WTC11 (cell line): ENCODE measurements around the gene ADORA1. TPM values are rescaled to one million over a fixed set of nuclear protein-coding genes. Genes with fewer than 3 reads are reported as not detected.

Experiments
- ATAC-seq: fragments of 200-7000 bp; cut with Tn5 transposase; 2 replicates; pipeline ENCODE4 v1.10.0; 2021; ENCODE audit warnings: mild to moderate bottlenecking, moderate library complexity
- CTCF ChIA-PET: fragments of 300-600 bp; sonication (Branson Sonifier 250); formaldehyde crosslinking; loops from one replicate; lab custom pipeline; 2021; ENCODE audit warnings: antibody characterized with exemption; lab: Charles Lee
- POLR2A ChIA-PET: fragments of 350-600 bp; sonication (Branson Sonifier 250); formaldehyde crosslinking; loops from one replicate; lab custom pipeline; 2021; ENCODE audit warnings: antibody characterized with exemption; lab: Charles Lee
- DNase-seq: peaks from one replicate; pipeline ENCODE4 v3.0.0; 2021; ENCODE audit warnings: low spot score
- H3K27ac Mint-ChIP-seq: 2 replicates; pipeline ENCODE4 v1.8.0; 2021; ENCODE audit warnings: mixed read lengths
- H3K27me3 Mint-ChIP-seq: 2 replicates; pipeline ENCODE4 v1.8.0; 2021; ENCODE audit warnings: low read depth, mild to moderate bottlenecking, moderate library complexity, mixed read lengths
- H3K36me3 Mint-ChIP-seq: 2 replicates; pipeline ENCODE4 v1.8.0; 2021; ENCODE audit warnings: mixed read lengths
- H3K4me1 Mint-ChIP-seq: 2 replicates; pipeline ENCODE4 v1.8.0; 2022; ENCODE audit warnings: mixed read lengths
- H3K4me3 Mint-ChIP-seq: 2 replicates; pipeline ENCODE4 v1.8.0; 2021; ENCODE audit warnings: mild to moderate bottlenecking, moderate library complexity, mixed read lengths
- H3K9me3 Mint-ChIP-seq: 2 replicates; pipeline ENCODE4 v1.8.0; 2021; ENCODE audit warnings: mixed read lengths
- AR ChIP-seq: fragments of 250-450 bp; sonication (Bioruptor Pico); IDR thresholded peaks from 2 replicates; pipeline ENCODE4 v1.9.0; 2021; ENCODE audit warnings: mild to moderate bottlenecking
- ATF1 ChIP-seq: sonication (generic); formaldehyde crosslinking; IDR thresholded peaks from 2 replicates; pipeline ENCODE4 v1.8.1; 2023; ENCODE audit warnings: mild to moderate bottlenecking, moderate library complexity, missing genetic modification reagents
- ATF2 ChIP-seq: sonication (generic); formaldehyde crosslinking; IDR thresholded peaks from 2 replicates; pipeline ENCODE4 v1.8.1; 2022; ENCODE audit warnings: low read depth, missing genetic modification reagents, borderline replicate concordance
- E2F4 ChIP-seq: sonication (generic); formaldehyde crosslinking; IDR thresholded peaks from 2 replicates; pipeline ENCODE4 v1.8.1; 2022; ENCODE audit warnings: low read depth, mild to moderate bottlenecking, moderate library complexity, missing genetic modification reagents, borderline replicate concordance
- E2F5 ChIP-seq: sonication (generic); formaldehyde crosslinking; IDR thresholded peaks from 2 replicates; pipeline ENCODE4 v1.8.1; 2022; ENCODE audit warnings: mild to moderate bottlenecking, moderate library complexity, missing genetic modification reagents
- EMX1 ChIP-seq: fragments of 250-450 bp; sonication (Bioruptor Pico); IDR thresholded peaks from 2 replicates; pipeline ENCODE4 v1.8.0; 2021; ENCODE audit warnings: mild to moderate bottlenecking
- ETV6 ChIP-seq: sonication (generic); formaldehyde crosslinking; IDR thresholded peaks from 2 replicates; pipeline ENCODE4 v1.8.1; 2022; ENCODE audit warnings: mild to moderate bottlenecking, missing genetic modification reagents
- IRF2 ChIP-seq: sonication (generic); formaldehyde crosslinking; IDR thresholded peaks from 2 replicates; pipeline ENCODE4 v1.8.0; 2022; ENCODE audit warnings: low read depth, missing genetic modification reagents, borderline replicate concordance
- JUN ChIP-seq: sonication (generic); formaldehyde crosslinking; IDR thresholded peaks from 2 replicates; pipeline ENCODE4 v1.8.0; 2023; ENCODE audit warnings: mild to moderate bottlenecking, missing genetic modification reagents
- MAX ChIP-seq: sonication (generic); formaldehyde crosslinking; IDR thresholded peaks from 2 replicates; pipeline ENCODE4 v1.8.0; 2022; ENCODE audit warnings: mild to moderate bottlenecking, missing genetic modification reagents
- NFATC4 ChIP-seq: fragments of 250-450 bp; sonication (Bioruptor Pico); IDR thresholded peaks from 2 replicates; pipeline ENCODE4 v1.9.0; 2021; ENCODE audit warnings: mild to moderate bottlenecking
- NR2C2 ChIP-seq: sonication (generic); formaldehyde crosslinking; IDR thresholded peaks from 2 replicates; pipeline ENCODE4 v1.8.0; 2022; ENCODE audit warnings: mild to moderate bottlenecking, missing genetic modification reagents
- OVOL2 ChIP-seq: fragments of 250-450 bp; sonication (Bioruptor Pico); IDR thresholded peaks from 2 replicates; pipeline ENCODE4 v1.9.0; 2021; ENCODE audit warnings: mild to moderate bottlenecking, borderline replicate concordance
- PRRX2 ChIP-seq: fragments of 250-450 bp; sonication (Bioruptor Pico); IDR thresholded peaks from 2 replicates; pipeline ENCODE4 v1.8.0; 2021; ENCODE audit warnings: mild to moderate bottlenecking
- RELA ChIP-seq: sonication (generic); formaldehyde crosslinking; IDR thresholded peaks from 2 replicates; pipeline ENCODE4 v1.8.1; 2022; ENCODE audit warnings: missing genetic modification reagents, mild to moderate bottlenecking, borderline replicate concordance
- SMAD3 ChIP-seq: sonication (generic); formaldehyde crosslinking; IDR thresholded peaks from 2 replicates; pipeline ENCODE4 v1.8.0; 2022; ENCODE audit warnings: missing genetic modification reagents, mild to moderate bottlenecking, borderline replicate concordance
- TP53 ChIP-seq: sonication (generic); formaldehyde crosslinking; IDR thresholded peaks from 2 replicates; pipeline ENCODE4 v1.8.1; 2023; ENCODE audit warnings: mild to moderate bottlenecking, missing genetic modification reagents
- ZNF219 ChIP-seq: sonication (generic); formaldehyde crosslinking; IDR thresholded peaks from 2 replicates; pipeline ENCODE4 v1.8.0; 2023; ENCODE audit warnings: missing genetic modification reagents, mild to moderate bottlenecking, borderline replicate concordance
- ZNF232 ChIP-seq: sonication (generic); formaldehyde crosslinking; IDR thresholded peaks from 2 replicates; pipeline ENCODE4 v1.8.0; 2022; ENCODE audit warnings: mild to moderate bottlenecking, missing genetic modification reagents
- ZNF396 ChIP-seq: fragments of 250-450 bp; sonication (Bioruptor Pico); IDR thresholded peaks from 2 replicates; pipeline ENCODE4 v1.8.0; 2021; ENCODE audit warnings: mild to moderate bottlenecking, moderate library complexity, borderline replicate concordance
- ZNF671 ChIP-seq: fragments of 250-450 bp; sonication (Bioruptor Pico); IDR thresholded peaks from 2 replicates; pipeline ENCODE4 v1.8.0; 2021; ENCODE audit warnings: mild to moderate bottlenecking
- total RNA-seq: library from RNA; stranded (reverse); gene quantifications from 3 replicates; pipeline ENCODE4 v1.2.3, GENCODE V29; 2021
- TF ChIP-seq, protein P1 (sequence below): sonication (generic); formaldehyde crosslinking; IDR thresholded peaks from 2 replicates; pipeline ENCODE4 v1.8.1; 2023; ENCODE audit warnings: mild to moderate bottlenecking, missing genetic modification reagents, moderate library complexity
- TF ChIP-seq, protein P2 (sequence below): fragments of 200-600 bp; IDR thresholded peaks from 2 replicates; pipeline ENCODE4 v1.8.0; 2022; ENCODE audit warnings: antibody characterized with exemption
- TF ChIP-seq, protein P3 (sequence below): sonication (generic); formaldehyde crosslinking; IDR thresholded peaks from 2 replicates; pipeline ENCODE4 v1.8.1; 2022; ENCODE audit warnings: mild to moderate bottlenecking, missing genetic modification reagents, moderate library complexity, borderline replicate concordance

Gene ADORA1
- total RNA-seq, 1 experiment from 2014 or later = 1.8 TPM

- no peaks in the 10 kb centered on the region for H3K36me3 Mint-ChIP-seq
- no peak overlapping the region for H3K27ac Mint-ChIP-seq
- TF ChIP-seq MAX (CRISPR knock-in tag) = no peak
- no peak for TF ChIP-seq NFATC4
- no peak for TF ChIP-seq RELA
- TF ChIP-seq E2F4 (CRISPR knock-in tag) = no peak
- no peak for TF ChIP-seq ZNF219 (CRISPR knock-in tag)
- no peak for TF ChIP-seq TP53
- TF ChIP-seq, protein P1, sequence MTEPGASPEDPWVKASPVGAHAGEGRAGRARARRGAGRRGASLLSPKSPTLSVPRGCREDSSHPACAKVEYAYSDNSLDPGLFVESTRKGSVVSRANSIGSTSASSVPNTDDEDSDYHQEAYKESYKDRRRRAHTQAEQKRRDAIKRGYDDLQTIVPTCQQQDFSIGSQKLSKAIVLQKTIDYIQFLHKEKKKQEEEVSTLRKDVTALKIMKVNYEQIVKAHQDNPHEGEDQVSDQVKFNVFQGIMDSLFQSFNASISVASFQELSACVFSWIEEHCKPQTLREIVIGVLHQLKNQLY = no peak
- TF ChIP-seq E2F5 (CRISPR knock-in tag) = no peak
- TF ChIP-seq ZNF396 (CRISPR knock-in tag) = no peak
- no peak for TF ChIP-seq ETV6 (CRISPR knock-in tag)
- no peak for TF ChIP-seq ZNF232
- no peak for TF ChIP-seq SMAD3 (CRISPR knock-in tag)
- TF ChIP-seq, protein P2, sequence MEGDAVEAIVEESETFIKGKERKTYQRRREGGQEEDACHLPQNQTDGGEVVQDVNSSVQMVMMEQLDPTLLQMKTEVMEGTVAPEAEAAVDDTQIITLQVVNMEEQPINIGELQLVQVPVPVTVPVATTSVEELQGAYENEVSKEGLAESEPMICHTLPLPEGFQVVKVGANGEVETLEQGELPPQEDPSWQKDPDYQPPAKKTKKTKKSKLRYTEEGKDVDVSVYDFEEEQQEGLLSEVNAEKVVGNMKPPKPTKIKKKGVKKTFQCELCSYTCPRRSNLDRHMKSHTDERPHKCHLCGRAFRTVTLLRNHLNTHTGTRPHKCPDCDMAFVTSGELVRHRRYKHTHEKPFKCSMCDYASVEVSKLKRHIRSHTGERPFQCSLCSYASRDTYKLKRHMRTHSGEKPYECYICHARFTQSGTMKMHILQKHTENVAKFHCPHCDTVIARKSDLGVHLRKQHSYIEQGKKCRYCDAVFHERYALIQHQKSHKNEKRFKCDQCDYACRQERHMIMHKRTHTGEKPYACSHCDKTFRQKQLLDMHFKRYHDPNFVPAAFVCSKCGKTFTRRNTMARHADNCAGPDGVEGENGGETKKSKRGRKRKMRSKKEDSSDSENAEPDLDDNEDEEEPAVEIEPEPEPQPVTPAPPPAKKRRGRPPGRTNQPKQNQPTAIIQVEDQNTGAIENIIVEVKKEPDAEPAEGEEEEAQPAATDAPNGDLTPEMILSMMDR = no peak
- no peak for TF ChIP-seq EMX1 (CRISPR knock-in tag)
- no peak for TF ChIP-seq ATF1 (CRISPR knock-in tag)
- TF ChIP-seq OVOL2 = no peak
- H3K4me3 Mint-ChIP-seq = no peak overlapping the region
- ATAC-seq (no peak), DNase-seq (no peak)
- H3K9me3 Mint-ChIP-seq = no peaks in the 10 kb centered on the region
- ChIA-PET POLR2A (no interaction called here), CTCF (interaction anchor here (1.1 to 7.1 kb wide), 7 partner anchors 18 to 130 kb away, joined by 3 to 110 read pairs (median 5); no protein-coding TSS in a partner anchor)
- H3K4me1 Mint-ChIP-seq = peaks cover 14% of the 10 kb centered on the region
- no peaks in the 10 kb centered on the region for H3K27me3 Mint-ChIP-seq
Measured at GRCh38 chr1:203169770-203170520, 42.4 kb downstream of the ADORA1 start.

DNA sequence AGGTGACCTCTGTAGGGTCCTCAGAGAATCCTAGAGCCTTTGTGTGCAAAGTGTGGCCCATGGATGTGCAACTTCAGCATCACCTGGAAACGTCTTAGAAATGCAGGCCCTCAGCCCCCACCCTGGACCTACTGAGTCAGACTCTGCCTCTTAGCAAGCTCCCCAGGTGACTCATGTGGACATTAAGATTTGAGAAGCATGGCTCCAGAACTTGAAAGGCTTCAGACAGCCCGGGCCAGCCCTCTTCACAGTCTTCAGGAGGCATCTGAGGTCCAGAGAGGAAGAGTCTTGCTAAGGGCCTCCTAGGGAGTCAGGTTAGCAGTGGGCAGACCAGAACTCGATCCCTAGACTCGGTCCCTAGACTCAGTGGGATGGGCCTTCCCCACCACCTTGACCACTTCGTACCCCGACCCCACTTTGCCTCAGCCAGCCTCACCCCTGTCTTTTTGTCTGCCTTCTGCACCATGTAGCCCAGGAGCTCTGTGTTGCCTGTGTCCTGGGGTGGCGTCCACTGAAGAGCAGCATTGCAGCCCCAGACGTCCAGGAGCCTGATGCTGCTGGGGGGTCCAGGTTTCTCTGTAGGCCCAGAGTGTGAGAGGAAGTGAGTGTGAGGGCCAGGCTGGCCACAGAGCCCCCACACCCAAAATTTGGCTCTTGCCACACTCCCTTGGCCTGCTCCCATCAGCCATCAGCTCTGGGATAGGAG lies 43.3 kb downstream of the ADORA1 start:
- CTCF ChIA-PET = interaction anchor here (1.3 to 7.1 kb wide), 14 partner anchors 12 to 131 kb away, joined by 4 to 110 read pairs (median 16); partner anchors contain the start of genes ADORA1 and MYOG
- Mint-ChIP-seq H3K27ac (no peak overlapping the region), H3K4me1 (peaks cover 14% of the 10 kb centered on the region), H3K36me3 (no peaks in the 10 kb centered on the region), H3K27me3 (no peaks in the 10 kb centered on the region), H3K9me3 (no peaks in the 10 kb centered on the region), H3K4me3 (no peak overlapping the region)
- no peak for ATAC-seq
- POLR2A ChIA-PET = no interaction called here
- no peak for DNase-seq
- TF ChIP-seq PRRX2 (CRISPR knock-in tag) (no peak), ZNF396 (CRISPR knock-in tag) (no peak), NR2C2 (no peak), ZNF671 (CRISPR knock-in tag) (no peak), IRF2 (CRISPR knock-in tag) (no peak), AR (no peak), ETV6 (CRISPR knock-in tag) (no peak), TP53 (no peak), JUN (CRISPR knock-in tag) (no peak), ATF2 (CRISPR knock-in tag) (no peak), ZNF232 (no peak)
- TF ChIP-seq, protein P3, sequence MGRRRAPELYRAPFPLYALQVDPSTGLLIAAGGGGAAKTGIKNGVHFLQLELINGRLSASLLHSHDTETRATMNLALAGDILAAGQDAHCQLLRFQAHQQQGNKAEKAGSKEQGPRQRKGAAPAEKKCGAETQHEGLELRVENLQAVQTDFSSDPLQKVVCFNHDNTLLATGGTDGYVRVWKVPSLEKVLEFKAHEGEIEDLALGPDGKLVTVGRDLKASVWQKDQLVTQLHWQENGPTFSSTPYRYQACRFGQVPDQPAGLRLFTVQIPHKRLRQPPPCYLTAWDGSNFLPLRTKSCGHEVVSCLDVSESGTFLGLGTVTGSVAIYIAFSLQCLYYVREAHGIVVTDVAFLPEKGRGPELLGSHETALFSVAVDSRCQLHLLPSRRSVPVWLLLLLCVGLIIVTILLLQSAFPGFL (CRISPR knock-in tag) = no peak
